BJ (cell line): ENCODE data around the gene SCN3A. TPM values are rescaled to one million over a fixed set of nuclear protein-coding genes. Genes with fewer than 3 reads are reported as not detected.

Experiments
- CTCF ChIA-PET: fragments of 350-600 bp; formaldehyde crosslinking; extraction: SDS; loops from one replicate; lab custom pipeline; 2021; ENCODE audit warnings: antibody characterized with exemption, inconsistent platforms; lab: Yijun Ruan, JAX
- POLR2A ChIA-PET: fragments of 300-600 bp; sonication (Branson Sonifier 250); formaldehyde crosslinking; extraction: SDS; loops from one replicate; lab custom pipeline; 2021; ENCODE audit warnings: antibody characterized with exemption; lab: Charles Lee
- DNase-seq: peaks from one replicate; pipeline ENCODE4 v3.0.0-alpha.2; 2011; ENCODE audit warnings: low read depth
- H3K27me3 ChIP-seq: 2 replicates; pipeline ENCODE4 v1.6.0; 2011; ENCODE audit warnings: low read length; ENCODE audit not compliant: control insufficient read depth, insufficient read depth
- H3K36me3 ChIP-seq: 2 replicates; pipeline ENCODE4 v1.5.1; 2011; ENCODE audit warnings: low read length; ENCODE audit not compliant: control insufficient read depth, insufficient read depth
- H3K4me3 ChIP-seq: 2 replicates; pipeline ENCODE4 v1.5.1; 2011; ENCODE audit warnings: low read depth, mild to moderate bottlenecking, control low read depth, low read length
- polyA plus RNA-seq: library from polyadenylated mRNA; depleted of rRNA; stranded (reverse); fragments of >200 nt; gene quantifications from 2 replicates; pipeline ENCODE4 v1.2.3, GENCODE V29; 2011
- TF ChIP-seq, protein P1 (sequence below): IDR thresholded peaks from 2 replicates; pipeline ENCODE4 v1.5.1; 2011; ENCODE audit warnings: low read depth, mild to moderate bottlenecking, control low read depth, inconsistent platforms, low read length, moderate library complexity; ENCODE audit not compliant: insufficient read depth

SCN3A gene
- polyA plus RNA-seq, 1 experiment: 0.78 TPM

DNA sequence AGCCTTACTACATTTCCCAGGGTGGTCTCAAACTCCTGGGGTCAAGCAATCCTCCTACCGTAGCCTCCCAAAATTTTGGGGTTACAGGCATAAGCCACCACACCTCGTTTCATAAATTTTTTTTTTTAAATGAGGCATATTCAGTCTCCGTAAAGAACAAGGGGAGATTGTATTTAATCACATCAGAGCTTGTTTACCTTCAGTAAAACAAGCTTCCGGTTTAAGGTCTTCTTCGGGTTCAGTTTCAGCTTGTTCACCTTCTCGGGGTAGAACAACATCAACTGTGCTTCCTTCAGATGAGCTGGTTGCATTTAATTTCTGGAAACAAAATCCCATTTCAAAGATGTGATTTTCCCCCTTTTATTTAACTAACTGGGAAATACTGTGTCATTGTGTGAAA, 88.6 kb downstream of the SCN3A start:
- TF ChIP-seq, protein P1, sequence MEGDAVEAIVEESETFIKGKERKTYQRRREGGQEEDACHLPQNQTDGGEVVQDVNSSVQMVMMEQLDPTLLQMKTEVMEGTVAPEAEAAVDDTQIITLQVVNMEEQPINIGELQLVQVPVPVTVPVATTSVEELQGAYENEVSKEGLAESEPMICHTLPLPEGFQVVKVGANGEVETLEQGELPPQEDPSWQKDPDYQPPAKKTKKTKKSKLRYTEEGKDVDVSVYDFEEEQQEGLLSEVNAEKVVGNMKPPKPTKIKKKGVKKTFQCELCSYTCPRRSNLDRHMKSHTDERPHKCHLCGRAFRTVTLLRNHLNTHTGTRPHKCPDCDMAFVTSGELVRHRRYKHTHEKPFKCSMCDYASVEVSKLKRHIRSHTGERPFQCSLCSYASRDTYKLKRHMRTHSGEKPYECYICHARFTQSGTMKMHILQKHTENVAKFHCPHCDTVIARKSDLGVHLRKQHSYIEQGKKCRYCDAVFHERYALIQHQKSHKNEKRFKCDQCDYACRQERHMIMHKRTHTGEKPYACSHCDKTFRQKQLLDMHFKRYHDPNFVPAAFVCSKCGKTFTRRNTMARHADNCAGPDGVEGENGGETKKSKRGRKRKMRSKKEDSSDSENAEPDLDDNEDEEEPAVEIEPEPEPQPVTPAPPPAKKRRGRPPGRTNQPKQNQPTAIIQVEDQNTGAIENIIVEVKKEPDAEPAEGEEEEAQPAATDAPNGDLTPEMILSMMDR: no peak
- H3K27me3 ChIP-seq: no peaks in the 10 kb centered on the region
- no peak for DNase-seq
- H3K36me3 ChIP-seq: no peaks in the 10 kb centered on the region
- POLR2A ChIA-PET: no interaction called here
- no peak overlapping the region for H3K4me3 ChIP-seq
- CTCF ChIA-PET: no interaction called here

DNA sequence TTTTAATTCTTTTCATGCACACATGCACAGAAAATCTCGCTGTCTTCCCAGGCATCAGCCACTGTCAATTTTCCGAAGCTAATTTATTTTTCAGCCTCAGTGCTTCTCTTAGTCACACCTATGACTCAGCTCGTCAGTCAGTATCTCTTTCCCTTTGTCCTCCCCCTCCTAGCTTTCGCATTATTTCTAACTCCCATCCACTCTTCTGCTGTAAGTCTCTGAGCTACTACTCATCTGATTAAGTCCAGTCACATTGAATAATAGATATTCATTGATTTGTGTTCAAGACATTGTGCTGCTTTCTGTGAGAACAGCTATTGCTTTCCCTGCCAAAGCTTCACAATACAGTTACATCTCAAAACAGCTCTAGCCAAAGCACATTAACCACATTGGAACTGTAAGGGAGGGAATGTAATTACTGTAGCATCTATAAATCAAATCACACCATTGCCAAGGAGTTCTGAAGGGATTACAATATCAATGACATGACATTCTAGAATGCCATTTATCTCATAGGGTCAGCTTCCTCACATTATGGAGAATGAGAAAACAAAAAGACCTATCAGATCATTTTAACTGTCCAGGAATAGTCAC, 89.4 kb downstream of the SCN3A start:
- H3K36me3 ChIP-seq: no peaks in the 10 kb centered on the region
- H3K27me3 ChIP-seq: no peaks in the 10 kb centered on the region
- TF ChIP-seq, protein P1: no peak
- ChIA-PET POLR2A (no interaction called here), CTCF (interaction anchor here (1.0 kb wide), 1 partner anchor 85 kb away, joined by 5 read pairs; no protein-coding TSS in a partner anchor)
- H3K4me3 ChIP-seq: no peak overlapping the region
- no peak for DNase-seq

DNA sequence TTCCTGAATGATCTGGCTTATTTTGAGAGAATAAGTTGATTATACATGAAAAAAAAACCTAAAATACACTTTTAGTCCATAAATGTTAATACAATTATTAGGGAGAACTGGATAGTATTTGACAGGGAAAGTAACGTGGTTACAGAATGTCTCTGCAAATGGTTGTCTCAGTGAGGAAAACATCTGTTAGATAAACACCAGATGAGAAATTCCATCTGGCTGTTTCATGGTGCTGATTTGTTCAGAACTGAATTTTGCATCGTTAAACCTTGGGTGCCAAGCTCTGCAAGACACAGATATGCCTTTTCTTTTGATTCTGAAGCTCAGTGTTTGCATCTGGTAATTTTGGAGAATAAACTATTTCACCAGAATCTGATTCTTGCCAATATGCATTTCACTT, 90.4 kb downstream of the SCN3A start:
- no peak for DNase-seq
- CTCF ChIA-PET: no interaction called here
- no peaks in the 10 kb centered on the region; the same call in 1 of the 2 replicates for H3K27me3 ChIP-seq

DNA sequence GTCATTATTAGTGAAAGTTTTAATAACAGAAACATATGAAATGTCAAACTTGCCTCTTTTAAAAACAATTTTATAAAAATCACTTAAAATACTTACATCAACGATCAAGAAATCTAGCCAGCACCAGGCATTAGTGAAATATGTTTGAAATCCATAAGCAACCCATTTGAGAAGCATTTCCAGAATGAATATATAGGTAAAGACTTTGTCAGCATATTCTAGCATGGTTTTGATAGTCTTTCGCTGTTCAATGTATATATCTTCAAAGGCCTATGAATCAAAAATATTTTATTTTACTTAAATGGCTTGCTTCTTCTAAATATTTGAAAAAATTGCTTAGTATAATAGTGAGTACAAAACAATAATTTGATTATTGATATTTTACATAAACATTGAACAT, 91.1 kb downstream of the SCN3A start:
- no peak overlapping the region for H3K4me3 ChIP-seq
- no peak for DNase-seq
- ChIA-PET CTCF (no interaction called here), POLR2A (no interaction called here)
- H3K36me3 ChIP-seq: no peaks in the 10 kb centered on the region
- TF ChIP-seq, protein P1: no peak
- H3K27me3 ChIP-seq: no peaks in the 10 kb centered on the region; the same call in 1 of the 2 replicates

More for the DNA sequence above, 90.4 kb downstream of the SCN3A start:
- H3K4me3 ChIP-seq: no peak overlapping the region
- POLR2A ChIA-PET: no interaction called here
- TF ChIP-seq, protein P1: no peak
- no peaks in the 10 kb centered on the region for H3K36me3 ChIP-seq

DNA sequence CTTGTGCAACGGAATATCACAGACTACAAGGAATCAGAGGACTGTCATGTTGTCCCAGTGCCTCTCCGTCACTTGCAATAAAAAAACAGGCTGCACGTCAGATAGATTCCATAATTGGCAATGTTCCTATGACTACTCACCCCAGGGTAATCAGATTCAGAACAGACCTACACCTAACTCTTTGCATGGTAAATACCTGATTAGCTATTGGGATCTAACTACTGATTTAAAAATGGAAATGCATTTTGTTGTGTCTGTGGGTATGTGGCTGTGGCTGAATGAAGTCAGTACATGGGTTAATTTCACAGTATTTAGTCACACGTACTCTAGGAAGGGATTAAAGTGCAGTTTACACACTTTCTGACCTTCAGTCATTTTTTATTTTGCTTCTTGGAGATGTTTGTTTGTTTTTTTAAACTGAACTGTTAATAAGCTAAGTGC, 91.7 kb downstream of the SCN3A start:
- POLR2A ChIA-PET: no interaction called here
- H3K27me3 ChIP-seq: no peaks in the 10 kb centered on the region; the same call in 1 of the 2 replicates
- no peak overlapping the region for H3K4me3 ChIP-seq
- CTCF ChIA-PET: no interaction called here
- no peaks in the 10 kb centered on the region for H3K36me3 ChIP-seq
- DNase-seq: no peak
- TF ChIP-seq, protein P1: no peak
